ENCODE results near the gene PROC. TPM values are rescaled to one million over a fixed set of nuclear protein-coding genes. Genes with fewer than 3 reads are reported as not detected.

PROC gene
- 0.35 TPM in 1 of 2 replicates, not detected in the other for total RNA-seq

DNA sequence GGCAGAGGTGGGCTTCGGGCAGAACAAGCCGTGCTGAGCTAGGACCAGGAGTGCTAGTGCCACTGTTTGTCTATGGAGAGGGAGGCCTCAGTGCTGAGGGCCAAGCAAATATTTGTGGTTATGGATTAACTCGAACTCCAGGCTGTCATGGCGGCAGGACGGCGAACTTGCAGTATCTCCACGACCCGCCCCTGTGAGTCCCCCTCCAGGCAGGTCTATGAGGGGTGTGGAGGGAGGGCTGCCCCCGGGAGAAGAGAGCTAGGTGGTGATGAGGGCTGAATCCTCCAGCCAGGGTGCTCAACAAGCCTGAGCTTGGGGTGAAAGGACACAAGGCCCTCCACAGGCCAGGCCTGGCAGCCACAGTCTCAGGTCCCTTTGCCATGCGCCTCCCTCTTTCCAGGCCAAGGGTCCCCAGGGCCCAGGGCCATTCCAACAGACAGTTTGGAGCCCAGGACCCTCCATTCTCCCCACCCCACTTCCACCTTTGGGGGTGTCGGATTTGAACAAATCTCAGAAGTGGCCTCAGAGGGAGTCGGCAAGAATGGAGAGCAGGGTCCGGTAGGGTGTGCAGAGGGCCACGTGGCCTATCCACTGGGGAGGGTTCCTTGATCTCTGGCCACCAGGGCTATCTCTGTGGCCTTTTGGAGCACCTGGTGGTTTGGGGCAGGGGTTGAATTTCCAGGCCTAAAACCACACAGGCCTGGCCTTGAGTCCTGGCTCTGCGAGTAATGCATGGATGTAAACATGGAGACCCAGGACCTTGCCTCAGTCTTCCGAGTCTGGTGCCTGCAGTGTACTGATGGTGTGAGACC lies at the start of gene PROC:
Gene PROC (plus strand): TSS at position 128 of the 812 bp plus-strand sequence. CDS start 1,516 bp downstream, outside the sequence.

GRCh38 chr2:127387655-127388422 lies 30.4 kb upstream of the PROC start, which contains the start of gene MAP3K2:
Gene MAP3K2, minus strand, starts transcription at chr2:127387975. Its CDS starts 44,846 bp downstream, at chr2:127343129.

Other genes with a start within 250 kb of the PROC start
- gene CYP27C1, start 198.1 kb upstream of the PROC start, total RNA-seq = 0.51 and 0.58 TPM in 2 replicates
- gene ERCC3, start 124.3 kb upstream of the PROC start, total RNA-seq = 16.1 and 25.7 TPM in 2 replicates
- 36.9 and 52.9 TPM in 2 replicates for gene MAP3K2, start 30.5 kb upstream of the PROC start, total RNA-seq
- gene IWS1, start 108.1 kb downstream of the PROC start, total RNA-seq = 32.0 and 39.6 TPM in 2 replicates
- not detected in 2 replicates for gene MYO7B, start 117.3 kb downstream of the PROC start, total RNA-seq
- not detected in 2 replicates for gene GPR17, start 227.7 kb downstream of the PROC start, total RNA-seq

Data from pericardium fibroblast (primary cell).